Cerebellar cortex (tissue), 1 donor: ENCODE measurements around the gene PPP1R3F.

ENCODE experiments used
- DNase-seq: peaks from one replicate; pipeline ENCODE4 v3.0.0-alpha.2; 2015; ENCODE audit warnings: low spot score

Gene PPP1R3F

DNA sequence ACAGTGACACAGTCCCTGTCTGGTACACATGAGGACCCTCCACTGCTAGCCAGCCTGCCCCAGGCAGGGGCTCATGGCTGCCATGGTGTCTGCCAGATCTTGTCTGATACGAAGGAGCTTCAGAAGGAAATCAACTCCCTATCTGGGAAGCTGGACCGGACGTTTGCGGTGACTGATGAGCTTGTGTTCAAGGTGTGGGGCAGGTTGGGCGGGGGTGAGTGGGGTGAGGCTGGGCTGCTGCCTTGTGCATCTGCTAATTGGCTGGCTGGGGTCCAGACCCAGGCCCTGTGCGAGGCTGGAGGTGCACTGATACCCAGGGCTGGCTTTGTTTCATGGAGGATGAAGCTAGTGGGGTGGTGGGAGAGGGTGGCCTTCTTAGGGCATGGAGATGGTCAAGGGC, 20.5 kb upstream of the PPP1R3F start:
- no peak for DNase-seq

GRCh38 chrX:49249616-49250015, 20.0 kb upstream of the PPP1R3F start:
- no peak for DNase-seq

- DNase-seq: no peak
Observed at GRCh38 chrX:49250066-49250465, 19.5 kb upstream of the PPP1R3F start.

GRCh38 chrX:49250578-49250977, 19.0 kb upstream of the PPP1R3F start:
- no peak for DNase-seq

GRCh38 chrX:49251325-49251724, 18.3 kb upstream of the PPP1R3F start:
- no peak for DNase-seq

GRCh38 chrX:49254639-49255038, 15.0 kb upstream of the PPP1R3F start:
- DNase-seq: no peak

GRCh38 chrX:49256268-49256995, 13.2 kb upstream of the PPP1R3F start:
- no peak for DNase-seq

DNA sequence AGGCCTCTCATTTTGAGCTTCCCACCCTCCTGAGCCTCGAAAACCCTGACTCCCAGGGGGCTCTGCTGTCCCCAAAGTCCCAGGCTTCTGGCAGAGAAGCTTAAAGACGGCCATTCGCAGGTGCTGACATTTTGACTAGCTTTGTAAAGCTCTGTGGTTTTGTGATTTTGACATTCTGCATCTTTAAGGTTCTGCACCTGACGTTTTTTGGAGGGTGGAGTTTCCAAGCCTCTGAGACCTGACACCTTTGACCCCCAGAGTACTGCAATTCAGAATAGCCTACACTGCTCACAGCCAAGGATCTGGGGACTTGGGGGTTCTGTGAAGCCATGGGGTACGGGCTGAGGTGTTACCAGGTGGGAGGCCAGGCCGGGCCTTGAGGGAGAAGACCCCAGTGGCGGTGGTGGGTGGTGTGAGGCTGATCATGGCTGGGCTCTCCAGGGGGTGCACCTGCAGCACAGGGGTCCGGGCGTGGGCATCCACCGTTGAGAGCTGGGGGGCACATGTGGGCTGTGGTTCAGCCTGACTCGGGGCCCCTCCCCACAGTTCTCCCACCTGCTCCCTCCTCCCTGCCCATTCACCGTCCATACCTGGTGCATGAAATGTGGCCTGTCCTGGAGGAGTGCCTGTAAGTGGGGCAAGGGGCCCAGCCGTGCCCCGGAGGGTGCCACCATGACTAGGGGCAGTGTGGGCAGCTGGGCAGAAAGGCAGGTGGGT, 12.4 kb upstream of the PPP1R3F start:
- no peak for DNase-seq

DNA sequence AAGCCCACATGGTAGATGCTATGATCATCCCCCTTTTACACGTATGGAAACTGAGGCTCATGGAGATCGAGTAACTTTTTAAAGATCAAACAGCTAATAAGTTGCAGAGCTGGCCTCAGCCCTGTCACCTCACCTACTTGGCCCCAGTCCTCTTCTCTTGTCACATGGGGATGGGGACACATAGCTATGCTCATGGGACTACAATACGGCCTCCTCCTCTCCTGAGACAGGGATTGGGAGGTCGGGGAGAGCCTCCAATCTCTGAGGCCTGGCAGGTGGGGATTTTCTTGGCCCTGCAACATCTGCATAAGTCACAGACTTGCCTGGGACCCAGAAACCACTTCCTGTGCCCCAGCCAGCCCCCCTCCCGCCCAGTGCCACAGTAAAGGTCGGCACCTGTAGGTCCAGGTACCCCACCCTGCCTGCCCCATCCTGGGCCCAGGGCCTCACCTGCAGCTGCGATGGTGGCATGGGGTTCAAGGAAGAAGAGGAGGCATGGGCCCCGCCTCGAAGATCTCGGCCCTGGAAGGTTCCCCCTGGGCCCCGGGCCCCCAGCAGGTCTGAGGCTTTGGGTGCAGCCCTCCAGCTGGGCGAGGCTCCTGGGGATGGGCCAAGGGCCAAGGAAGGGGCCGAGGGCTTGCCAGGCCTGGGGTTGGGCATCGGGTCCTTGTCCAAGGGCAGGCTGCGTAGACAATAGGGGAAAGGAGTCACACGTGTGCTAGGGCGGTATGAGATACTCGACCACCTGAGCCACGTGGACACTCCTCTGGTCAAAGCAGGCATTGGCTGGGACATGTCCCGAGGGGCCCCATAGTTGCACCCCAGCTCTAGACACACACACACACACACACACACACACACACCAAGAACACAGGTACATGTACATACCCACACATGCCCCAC, 11.5 kb upstream of the PPP1R3F start:
- no peak for DNase-seq

DNA sequence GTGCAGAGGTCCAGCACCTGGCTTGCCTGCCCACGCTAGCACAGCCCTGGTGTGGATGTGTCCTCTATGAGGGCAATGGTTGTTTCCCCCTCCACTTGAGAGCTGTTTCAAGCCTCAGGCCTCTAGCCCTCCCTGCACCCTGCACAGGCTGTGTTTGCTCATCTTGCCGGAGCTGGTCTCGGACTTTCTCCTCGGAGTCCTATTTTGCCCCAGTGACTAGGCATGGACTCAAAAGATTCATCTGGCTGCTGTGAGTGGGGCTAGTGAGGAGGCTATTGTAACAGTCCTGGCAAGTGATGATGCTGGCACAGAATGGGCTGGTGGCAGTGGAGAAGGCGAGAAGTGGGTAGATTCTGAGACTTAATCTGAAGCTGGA, 10.9 kb upstream of the PPP1R3F start:
- no peak for DNase-seq

GRCh38 chrX:49260221-49260985, 9.2 kb upstream of the PPP1R3F start:
- DNase-seq: no peak

- no peak for DNase-seq
Observed at GRCh38 chrX:49262603-49263002, 7.0 kb upstream of the PPP1R3F start.

GRCh38 chrX:49263631-49264030, 6.0 kb upstream of the PPP1R3F start:
- DNase-seq: no peak

DNA sequence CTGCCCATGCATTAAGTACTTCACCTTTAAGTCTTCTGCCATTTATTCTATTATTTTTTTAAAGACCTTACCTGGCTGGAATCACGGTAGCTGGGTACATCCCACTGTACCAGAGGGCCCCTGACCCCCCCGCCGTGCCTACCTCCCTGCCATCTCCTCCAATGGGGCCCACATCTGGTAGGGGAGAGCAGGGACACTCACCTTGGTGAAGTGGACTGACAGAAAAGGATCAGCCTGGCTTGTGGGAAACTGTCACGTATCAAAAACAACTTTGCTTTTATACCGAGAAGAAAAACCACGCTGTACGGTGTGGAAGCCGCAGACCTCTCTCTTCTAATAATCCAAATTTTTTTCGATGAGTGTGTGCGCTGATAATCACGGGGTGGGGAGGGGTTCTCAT, 5.1 kb upstream of the PPP1R3F start, which contains the start of gene FOXP3:
FOXP3 (minus strand) TSS at position 251 of the 400 bp plus-strand sequence. CDS start 6,205 bp downstream, outside the sequence.
- DNase-seq: no peak

DNA sequence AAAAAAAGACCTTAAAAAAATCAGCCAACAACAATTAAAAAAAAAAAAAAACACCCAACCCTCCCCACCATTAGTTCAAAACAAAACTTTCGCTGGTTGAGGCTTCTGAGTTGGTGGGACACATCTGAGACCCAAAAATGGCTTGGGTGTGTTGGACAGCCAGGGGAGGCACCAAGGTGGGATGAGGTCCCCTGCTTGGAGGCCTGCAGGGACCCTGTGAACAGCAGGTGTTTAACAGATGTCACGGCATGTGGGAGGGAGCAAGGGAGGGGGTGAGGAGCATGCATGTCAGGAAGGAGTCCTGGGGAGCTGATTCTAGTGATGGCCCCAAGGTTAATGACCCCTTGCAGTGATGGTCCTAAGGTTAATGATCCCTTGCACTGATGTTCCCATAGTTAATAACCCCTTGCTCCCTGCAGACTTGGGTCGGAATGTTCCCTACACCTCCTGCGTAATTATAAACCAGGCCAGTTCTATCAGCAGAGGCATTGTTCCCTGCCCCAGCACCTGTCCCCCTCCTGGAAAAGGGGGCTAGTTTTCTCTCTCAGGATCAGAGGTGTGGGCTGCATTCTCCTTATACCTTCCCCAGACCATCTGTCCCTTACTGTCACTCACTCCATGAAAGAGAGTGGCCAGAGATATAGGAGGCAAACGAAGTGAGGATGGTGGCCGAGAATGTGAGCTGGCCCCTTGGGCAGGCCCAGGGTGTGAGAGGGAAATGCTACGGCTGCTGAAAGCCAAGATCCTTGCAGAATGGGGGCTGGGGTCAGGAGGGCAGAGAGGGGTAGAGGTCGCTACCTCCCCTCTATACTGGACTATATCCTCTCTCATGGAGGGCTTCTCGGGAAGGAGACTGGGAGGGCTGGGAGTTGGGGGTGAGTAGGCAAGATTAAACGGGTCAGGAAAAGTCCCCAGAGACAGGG, 2.8 kb upstream of the PPP1R3F start:
- DNase-seq: no peak

DNA sequence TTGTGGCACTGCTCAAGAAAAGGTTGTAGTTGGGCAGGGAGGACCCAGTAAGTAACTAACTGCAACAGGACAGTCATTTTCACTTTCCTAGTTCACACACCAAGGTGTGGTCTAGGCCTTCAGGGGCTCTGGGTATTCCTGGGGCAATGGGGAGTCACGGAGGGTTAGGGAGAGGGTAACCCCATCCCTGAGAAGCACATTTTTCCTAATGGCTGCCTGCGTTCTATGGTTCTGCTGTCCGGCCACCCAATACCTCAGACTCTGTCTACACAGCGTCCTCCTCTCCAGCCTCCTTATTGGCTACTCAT, 937 bp upstream of the PPP1R3F start:
- DNase-seq: no peak

DNA sequence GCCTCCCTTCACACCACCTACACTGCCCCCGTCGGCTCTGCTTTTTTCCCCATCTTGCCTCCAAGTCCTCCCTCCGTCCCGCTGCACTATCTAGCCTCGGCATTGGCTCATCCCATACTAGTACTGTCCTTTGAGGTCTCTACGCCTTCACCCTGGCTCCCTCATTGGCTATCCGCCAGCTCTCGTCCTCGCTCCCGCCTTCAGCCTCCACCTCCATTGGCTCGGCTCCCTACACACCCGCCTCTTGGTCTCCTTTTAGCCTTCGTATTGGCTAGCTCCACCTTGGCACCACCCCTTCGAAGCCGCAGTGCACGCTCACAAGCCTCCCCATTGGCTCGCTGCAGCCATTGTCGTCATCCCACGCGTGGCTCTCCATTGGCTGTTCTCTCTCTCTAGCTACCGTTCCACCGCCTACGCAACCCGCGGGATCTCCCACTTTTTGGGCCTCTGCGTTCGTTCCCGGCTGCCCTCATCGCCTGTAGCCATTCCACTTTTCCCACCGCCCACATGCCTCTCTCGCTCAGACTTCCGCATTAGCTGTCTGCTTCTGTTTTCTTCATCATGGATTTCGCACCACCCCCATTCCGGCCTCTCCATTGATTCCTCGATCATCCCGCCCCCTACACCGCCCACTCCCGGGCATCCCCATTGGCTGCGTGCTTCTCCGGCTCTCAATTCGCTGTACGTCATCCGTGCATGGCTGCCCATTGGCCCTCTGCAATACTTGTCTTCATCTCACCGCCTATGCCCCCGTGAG, 405 bp upstream of the PPP1R3F start:
- peak; percentile 98 for DNase-seq

DNA sequence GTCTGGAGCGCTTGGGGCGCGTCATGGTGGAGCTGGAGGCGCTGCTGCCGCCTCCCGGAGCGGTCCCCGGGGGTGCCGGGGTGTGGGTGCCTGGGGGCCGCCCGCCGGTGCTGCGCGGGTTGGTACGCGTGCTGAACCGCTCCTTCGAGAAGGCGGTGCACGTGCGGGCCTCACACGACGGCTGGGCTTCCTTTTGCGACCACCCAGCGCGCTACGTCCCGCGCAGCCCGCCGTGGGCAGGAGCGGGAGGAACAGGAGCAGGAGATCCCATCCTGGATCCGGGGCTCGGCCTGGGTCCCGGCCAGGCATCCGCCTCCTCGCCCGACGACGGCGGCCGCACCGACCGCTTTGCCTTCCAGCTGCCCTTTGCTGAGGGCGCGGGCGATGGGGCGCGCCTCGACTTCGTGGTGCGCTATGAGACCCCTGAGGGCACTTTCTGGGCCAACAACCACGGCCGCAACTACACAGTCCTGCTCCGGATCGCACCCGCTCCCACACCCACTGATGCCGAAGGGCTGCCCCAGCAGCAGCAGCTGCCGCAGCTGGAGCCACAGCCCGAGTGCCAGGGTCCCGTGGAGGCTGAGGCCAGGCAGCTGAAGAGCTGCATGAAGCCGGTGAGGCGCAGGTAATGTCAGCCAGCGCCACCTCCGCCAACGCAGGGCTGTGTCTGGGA, 792 bp downstream of the PPP1R3F start:
- DNase-seq: no peak

- no peak for DNase-seq
Observed at GRCh38 chrX:49271341-49271740, 1.7 kb downstream of the PPP1R3F start.

GRCh38 chrX:49272421-49272820, 2.8 kb downstream of the PPP1R3F start:
- DNase-seq: no peak
